H9 (cell line): ENCODE results near the gene TSNAX. TPM values are rescaled to one million over a fixed set of nuclear protein-coding genes. Genes with fewer than 3 reads are reported as not detected.

ENCODE experiments used
- DNase-seq: peaks from one replicate; pipeline ENCODE4 v3.0.0-alpha.2; 2017
- H2AFZ ChIP-seq: one replicate; pipeline ENCODE4 v1.6.1; 2013; ENCODE audit warnings: mild to moderate bottlenecking, low read length, control low read depth, moderate library complexity
- H2AK5ac ChIP-seq: 2 replicates; pipeline ENCODE4 v1.6.1; 2013; ENCODE audit warnings: low read length, control low read depth, mixed read lengths; ENCODE audit not compliant: insufficient read length
- H2BK120ac ChIP-seq: one replicate; pipeline ENCODE4 v1.6.1; 2013; ENCODE audit warnings: low read depth, mild to moderate bottlenecking, low read length, control low read depth, inconsistent platforms; ENCODE audit not compliant: poor library complexity, severe bottlenecking
- H2BK12ac ChIP-seq: 2 replicates; pipeline ENCODE4 v1.6.1; 2013; ENCODE audit warnings: low read length, control low read depth, mixed read lengths, low read depth; ENCODE audit not compliant: insufficient read length
- H2BK15ac ChIP-seq: 2 replicates; pipeline ENCODE4 v1.6.1; 2013; ENCODE audit warnings: low read depth, low read length, control low read depth
- H2BK20ac ChIP-seq: one replicate; pipeline ENCODE4 v1.6.1; 2013; ENCODE audit warnings: low read depth, mild to moderate bottlenecking, low read length, control low read depth, inconsistent platforms; ENCODE audit not compliant: poor library complexity, severe bottlenecking
- H2BK5ac ChIP-seq: 2 replicates; pipeline ENCODE4 v1.6.1; 2013; ENCODE audit warnings: low read length, control low read depth, mixed read lengths; ENCODE audit not compliant: insufficient read length
- H3K14ac ChIP-seq: 2 replicates; pipeline ENCODE4 v1.6.1; 2013; ENCODE audit warnings: low read length, control low read depth; ENCODE audit not compliant: insufficient read depth
- H3K18ac ChIP-seq: 2 replicates; pipeline ENCODE4 v1.6.1; 2013; ENCODE audit warnings: low read depth, mild to moderate bottlenecking, mixed read lengths, low read length, control low read depth; ENCODE audit not compliant: insufficient read length
- H3K23ac ChIP-seq: 2 replicates; pipeline ENCODE4 v1.6.1; 2013; ENCODE audit warnings: low read length, control low read depth, mixed read lengths, low read depth; ENCODE audit not compliant: insufficient read length
- H3K23me2 ChIP-seq: 2 replicates; pipeline ENCODE4 v1.6.1; 2013; ENCODE audit warnings: low read depth, mild to moderate bottlenecking, mixed read lengths, low read length, control low read depth; ENCODE audit not compliant: insufficient read length, poor library complexity, severe bottlenecking
- H3K27ac ChIP-seq: 2 replicates; pipeline ENCODE4 v1.5.1; 2013; ENCODE audit warnings: low read length, control low read depth, mixed read lengths, low read depth; ENCODE audit not compliant: insufficient read length
- H3K27me3 ChIP-seq: 2 replicates; pipeline ENCODE4 v1.6.1; 2013; ENCODE audit warnings: low read length, control low read depth, inconsistent platforms; ENCODE audit not compliant: insufficient read depth
- H3K4ac ChIP-seq: 2 replicates; pipeline ENCODE4 v1.6.1; 2013; ENCODE audit warnings: low read depth, mild to moderate bottlenecking, control low read depth, inconsistent platforms, low read length, moderate library complexity
- H3K4me1 ChIP-seq: 2 replicates; pipeline ENCODE4 v1.6.1; 2013; ENCODE audit warnings: low read length, control low read depth, inconsistent platforms; ENCODE audit not compliant: insufficient read depth
- H3K4me2 ChIP-seq: 2 replicates; pipeline ENCODE4 v1.6.1; 2013; ENCODE audit warnings: low read length, control low read depth, mixed read lengths; ENCODE audit not compliant: insufficient read length, insufficient read depth
- H3K56ac ChIP-seq: 2 replicates; pipeline ENCODE4 v1.6.1; 2013; ENCODE audit warnings: low read depth, mild to moderate bottlenecking, mixed read lengths, low read length, control low read depth; ENCODE audit not compliant: insufficient read length
- H3K79me1 ChIP-seq: 2 replicates; pipeline ENCODE4 v1.6.1; 2013; ENCODE audit warnings: low read depth, mild to moderate bottlenecking, moderate library complexity, low read length, control low read depth, inconsistent platforms; ENCODE audit not compliant: insufficient read depth, poor library complexity, severe bottlenecking
- H3K79me2 ChIP-seq: 2 replicates; pipeline ENCODE4 v1.6.1; 2013; ENCODE audit warnings: low read length, control low read depth, inconsistent platforms; ENCODE audit not compliant: insufficient read depth
- H3K9ac ChIP-seq: 2 replicates; pipeline ENCODE4 v1.6.1; 2013; ENCODE audit warnings: low read length, control low read depth, mixed read lengths; ENCODE audit not compliant: insufficient read length; ENCODE audit errors: extremely low read depth
- H3K9me3 ChIP-seq: one replicate; pipeline ENCODE4 v1.6.1; 2013; ENCODE audit warnings: low read depth, low read length, inconsistent platforms; ENCODE audit not compliant: control insufficient read depth
- H3T11ph ChIP-seq: one replicate; pipeline ENCODE4 v1.6.1; 2013; ENCODE audit warnings: mild to moderate bottlenecking, low read length, control low read depth, inconsistent platforms
- H4K20me1 ChIP-seq: one replicate; pipeline ENCODE4 v1.6.1; 2013; ENCODE audit not compliant: control insufficient read depth, insufficient read length, insufficient read depth
- H4K5ac ChIP-seq: 2 replicates; pipeline ENCODE4 v1.6.1; 2013; ENCODE audit warnings: low read depth, mild to moderate bottlenecking, mixed read lengths, low read length, control low read depth; ENCODE audit not compliant: insufficient read length
- H4K8ac ChIP-seq: replicated peaks from 2 replicates; pipeline ENCODE4 v1.6.1; 2013; ENCODE audit warnings: low read length, control low read depth, mixed read lengths, low read depth; ENCODE audit not compliant: insufficient read length
- H4K91ac ChIP-seq: 2 replicates; pipeline ENCODE4 v1.6.1; 2013; ENCODE audit warnings: low read depth, mild to moderate bottlenecking, moderate library complexity, mixed read lengths, low read length, control low read depth; ENCODE audit not compliant: insufficient read length
- H3K27ac Mint-ChIP-seq, 3 experiments: 2 replicates in 2 of 3; 3 replicates in 1 of 3; pipeline ENCODE4 v1.8.0; 2020 to 2021; ENCODE audit warnings: mixed read lengths in 3 of 3, mild to moderate bottlenecking in 1 of 3, moderate library complexity in 1 of 3
- H3K27me3 Mint-ChIP-seq: 2 replicates; pipeline ENCODE4 v1.8.0; 2021; ENCODE audit warnings: low read depth, mild to moderate bottlenecking, moderate library complexity, mixed read lengths
- H3K36me3 Mint-ChIP-seq, 3 experiments: 2 replicates in 2 of 3; 3 replicates in 1 of 3; pipeline ENCODE4 v1.8.0; 2020 to 2021; ENCODE audit warnings: low read depth in 3 of 3, mixed read lengths in 3 of 3; ENCODE audit not compliant: insufficient read depth in 1 of 3
- H3K4me1 Mint-ChIP-seq, 2 experiments: 2 replicates each; pipeline ENCODE4 v1.8.0; 2020; ENCODE audit warnings: mixed read lengths in 2 of 2
- H3K4me3 Mint-ChIP-seq, 2 experiments: 2 replicates in 1 of 2; 3 replicates in 1 of 2; pipeline ENCODE4 v1.8.0; 2020 to 2021; ENCODE audit warnings: mild to moderate bottlenecking in 2 of 2, mixed read lengths in 2 of 2, moderate library complexity in 1 of 2
- H3K9me3 Mint-ChIP-seq, 2 experiments: 2 replicates in 1 of 2; 3 replicates in 1 of 2; pipeline ENCODE4 v1.8.0; 2020; ENCODE audit warnings: mild to moderate bottlenecking in 2 of 2, mixed read lengths in 2 of 2, moderate library complexity in 1 of 2
- CTCF ChIP-seq: fragments of 200-600 bp; sonication (generic); conservative IDR thresholded peaks from 3 replicates; pipeline ENCODE4 v1.8.0; 2021; ENCODE audit warnings: antibody characterized with exemption, mild to moderate bottlenecking
- WGBS: extraction: QIAGEN DNeasy Blood & Tissue Kit; methylation state at CpG from one replicate; pipeline ENCODE4 v1.1.7; 2013; ENCODE audit warnings: missing lambda C conversion rate, low lambda C conversion rate, mixed read lengths; ENCODE audit not compliant: insufficient read length; ENCODE audit errors: extremely low coverage; 5-methylcytosine and 5-hydroxymethylcytosine counted together
- total RNA-seq: library from RNA; stranded (reverse); gene quantifications from 2 replicates; pipeline ENCODE4 v1.2.1, GENCODE V29; 2021

The TSNAX gene
- total RNA-seq, 1 experiment from 2014 or later, result 39.9 TPM

GRCh38 chr1:231561647-231562383 lies 33.3 kb downstream of the TSNAX start:
- Histone ChIP-seq H3K79me1 (no peaks in the 10 kb centered on the region), H2BK20ac (no peak overlapping the region), H3K4me2 (no peak overlapping the region), H3K14ac (no peak overlapping the region), H3K4ac (no peak overlapping the region), H4K91ac (no peak overlapping the region), H3K18ac (no peak overlapping the region), H2BK12ac (no peak overlapping the region), H3T11ph (no peak overlapping the region), H2BK120ac (no peak overlapping the region), H2AFZ (no peak overlapping the region), H4K8ac (no peak overlapping the region), H3K23ac (no peak overlapping the region), H4K20me1 (no peaks in the 10 kb centered on the region), H2AK5ac (no peak overlapping the region), H3K56ac (no peak overlapping the region), H3K9ac (no peak overlapping the region), H3K9me3 (no peaks in the 10 kb centered on the region), H2BK15ac (no peak overlapping the region), H2BK5ac (no peak overlapping the region), H3K23me2 (no peaks in the 10 kb centered on the region), H3K27me3 (no peaks in the 10 kb centered on the region), H3K27ac (no peak overlapping the region), H3K79me2 (no peaks in the 10 kb centered on the region), H4K5ac (no peak overlapping the region), H3K4me1 (no peaks in the 10 kb centered on the region)
- peaks cover 0 to under 1% of the 10 kb centered on the region in 2 experiments; a peak in 1 of 4 replicates for H3K4me1 Mint-ChIP-seq
- peaks cover 4 to 30% (median 22%) of the 10 kb centered on the region in 3 experiments for H3K36me3 Mint-ChIP-seq
- H3K4me3 Mint-ChIP-seq, result no peak overlapping the region
- no peak for TF ChIP-seq CTCF
- H3K27ac Mint-ChIP-seq, result no peak overlapping the region
- no CpG with 5 or more reads among the region's 3 CpGs for WGBS
- no peaks in the 10 kb centered on the region for H3K9me3 Mint-ChIP-seq
- no peak for DNase-seq
- no peaks in the 10 kb centered on the region for H3K27me3 Mint-ChIP-seq
